ENCODE data around the gene GDF11.

DNA sequence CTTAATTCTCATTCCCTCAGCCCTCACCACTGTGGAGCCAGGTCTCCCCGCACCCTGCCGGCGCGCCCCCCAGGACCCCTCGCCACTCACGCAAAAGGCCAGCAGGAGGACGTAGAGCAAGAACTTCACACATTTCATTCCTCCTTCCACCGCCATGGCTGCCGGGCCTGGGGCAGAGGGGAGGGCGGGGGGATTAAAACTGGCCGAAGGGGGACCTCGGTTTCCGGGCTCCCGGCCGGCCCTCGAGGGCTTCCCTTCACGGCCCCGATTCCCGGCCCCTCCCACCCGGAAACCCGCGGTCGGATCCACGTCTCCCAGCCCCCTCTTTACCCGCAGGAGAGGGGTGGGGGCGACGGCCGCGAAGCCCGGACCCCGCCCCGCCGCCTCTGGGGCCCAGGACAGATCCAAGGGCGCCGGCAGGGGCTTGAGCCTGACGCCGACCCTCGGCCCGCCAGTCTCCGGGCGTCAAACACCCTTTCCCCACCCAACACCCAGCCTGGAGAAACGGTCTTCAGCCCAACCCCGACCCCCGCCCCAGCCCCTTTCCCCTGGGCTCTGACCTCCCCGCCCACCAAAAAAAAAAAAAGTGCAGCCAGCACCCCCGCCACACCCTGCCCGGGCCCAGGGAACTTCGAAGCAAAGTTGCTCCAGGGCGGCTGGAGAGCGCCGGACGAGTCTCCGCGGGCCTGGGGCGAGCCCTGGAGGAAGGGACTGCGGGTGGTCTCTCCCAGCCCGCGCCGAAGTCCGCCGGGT is 14.6 kb upstream of the GDF11 start:
- TF ChIP-seq, protein P1, sequence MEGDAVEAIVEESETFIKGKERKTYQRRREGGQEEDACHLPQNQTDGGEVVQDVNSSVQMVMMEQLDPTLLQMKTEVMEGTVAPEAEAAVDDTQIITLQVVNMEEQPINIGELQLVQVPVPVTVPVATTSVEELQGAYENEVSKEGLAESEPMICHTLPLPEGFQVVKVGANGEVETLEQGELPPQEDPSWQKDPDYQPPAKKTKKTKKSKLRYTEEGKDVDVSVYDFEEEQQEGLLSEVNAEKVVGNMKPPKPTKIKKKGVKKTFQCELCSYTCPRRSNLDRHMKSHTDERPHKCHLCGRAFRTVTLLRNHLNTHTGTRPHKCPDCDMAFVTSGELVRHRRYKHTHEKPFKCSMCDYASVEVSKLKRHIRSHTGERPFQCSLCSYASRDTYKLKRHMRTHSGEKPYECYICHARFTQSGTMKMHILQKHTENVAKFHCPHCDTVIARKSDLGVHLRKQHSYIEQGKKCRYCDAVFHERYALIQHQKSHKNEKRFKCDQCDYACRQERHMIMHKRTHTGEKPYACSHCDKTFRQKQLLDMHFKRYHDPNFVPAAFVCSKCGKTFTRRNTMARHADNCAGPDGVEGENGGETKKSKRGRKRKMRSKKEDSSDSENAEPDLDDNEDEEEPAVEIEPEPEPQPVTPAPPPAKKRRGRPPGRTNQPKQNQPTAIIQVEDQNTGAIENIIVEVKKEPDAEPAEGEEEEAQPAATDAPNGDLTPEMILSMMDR (IDR thresholded peaks at IDR 0.05), result no peak
- TF ChIP-seq RNF2 (IDR thresholded peaks at IDR 0.05; ENCODE audit: borderline replicate concordance, low read depth), result no peak
- no peak for TF ChIP-seq REST (IDR thresholded peaks at IDR 0.05)
- TF ChIP-seq HMGXB4 (CRISPR knock-in tag; IDR thresholded peaks at IDR 0.05; ENCODE audit: borderline replicate concordance), result no peak
- TF ChIP-seq EP300 (IDR thresholded peaks at IDR 0.05), result no peak
- no peak for TF ChIP-seq POLR2AphosphoS2 (conservative IDR thresholded peaks at IDR 0.05; ENCODE audit: low read length)
- TF ChIP-seq POLR2A (IDR thresholded peaks at IDR 0.05; ENCODE audit: low read length), result no peak; the same call in 1 of the 2 replicates
- no peak for TF ChIP-seq TP53 (CRISPR knock-in tag; IDR thresholded peaks at IDR 0.05)
- TF ChIP-seq RCOR1 (IDR thresholded peaks at IDR 0.05; ENCODE audit: low read depth, low read length), result no peak
- no peak for TF ChIP-seq SREBF2 (IDR thresholded peaks at IDR 0.05)
- no peak; the same call in 1 of the 2 replicates for TF ChIP-seq MAZ (IDR thresholded peaks at IDR 0.05; ENCODE audit: borderline replicate concordance, low read depth, low read length)
- TF ChIP-seq USF2 (IDR thresholded peaks at IDR 0.05), result no peak
- no peak for TF ChIP-seq SMC3 (IDR thresholded peaks at IDR 0.05)
- no peak for TF ChIP-seq CEBPB (IDR thresholded peaks at IDR 0.05)
